Measurements from ENCODE around the gene DIP2B. TPM values are rescaled to one million over a fixed set of nuclear protein-coding genes. Genes with fewer than 3 reads are reported as not detected.

DIP2B gene
- total and polyA plus RNA-seq, 10 donors, result 5.6 to 96.4 (median 61.6) TPM

GRCh38 chr12:50778663-50779590 lies 274.1 kb downstream of the DIP2B start:
- Histone ChIP-seq H3K4me1 (peaks cover 0 to 16% (median 0%) of the 10 kb centered on the region in 6 donors), H3K27ac (no peak overlapping the region), H3K36me3 (peaks cover 0 to 46% (median 21%) of the 10 kb centered on the region in 6 donors), H3K27me3 (replicated peaks in 1 of 7) (no peaks in the 10 kb centered on the region), H3K4me3 (no peak overlapping the region), H3K9me3 (no peaks in the 10 kb centered on the region)
- 83 to 96% (median 93%) methylated on average over 8 of the region's 8 CpGs for WGBS, 5 donors
- no peak for DNase-seq
- TF ChIP-seq POLR2AphosphoS5 (IDR thresholded peaks at IDR 0.05) (no peak), POLR2A (IDR thresholded peaks at IDR 0.05) (no peak)
- TF ChIP-seq, protein P1, sequence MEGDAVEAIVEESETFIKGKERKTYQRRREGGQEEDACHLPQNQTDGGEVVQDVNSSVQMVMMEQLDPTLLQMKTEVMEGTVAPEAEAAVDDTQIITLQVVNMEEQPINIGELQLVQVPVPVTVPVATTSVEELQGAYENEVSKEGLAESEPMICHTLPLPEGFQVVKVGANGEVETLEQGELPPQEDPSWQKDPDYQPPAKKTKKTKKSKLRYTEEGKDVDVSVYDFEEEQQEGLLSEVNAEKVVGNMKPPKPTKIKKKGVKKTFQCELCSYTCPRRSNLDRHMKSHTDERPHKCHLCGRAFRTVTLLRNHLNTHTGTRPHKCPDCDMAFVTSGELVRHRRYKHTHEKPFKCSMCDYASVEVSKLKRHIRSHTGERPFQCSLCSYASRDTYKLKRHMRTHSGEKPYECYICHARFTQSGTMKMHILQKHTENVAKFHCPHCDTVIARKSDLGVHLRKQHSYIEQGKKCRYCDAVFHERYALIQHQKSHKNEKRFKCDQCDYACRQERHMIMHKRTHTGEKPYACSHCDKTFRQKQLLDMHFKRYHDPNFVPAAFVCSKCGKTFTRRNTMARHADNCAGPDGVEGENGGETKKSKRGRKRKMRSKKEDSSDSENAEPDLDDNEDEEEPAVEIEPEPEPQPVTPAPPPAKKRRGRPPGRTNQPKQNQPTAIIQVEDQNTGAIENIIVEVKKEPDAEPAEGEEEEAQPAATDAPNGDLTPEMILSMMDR (IDR thresholded peaks at IDR 0.05 in 8 of 11, conservative IDR thresholded peaks at IDR 0.05 in 3 of 11), result no peak
- intact Hi-C loops (cut with DNase I; ENCODE audit: low total_unique reads), result no loop called here

- peaks cover 0 to 16% (median 0%) of the 10 kb centered on the region in 6 donors for H3K4me1 ChIP-seq
- H3K27me3 ChIP-seq (replicated peaks in 1 of 7), result no peaks in the 10 kb centered on the region
- no peak for TF ChIP-seq POLR2A (IDR thresholded peaks at IDR 0.05)
- TF ChIP-seq POLR2AphosphoS5 (IDR thresholded peaks at IDR 0.05), result no peak
- TF ChIP-seq, protein P1 (IDR thresholded peaks at IDR 0.05 in 8 of 11, conservative IDR thresholded peaks at IDR 0.05 in 3 of 11), result no peak
- H3K9me3 ChIP-seq, result no peaks in the 10 kb centered on the region
- H3K36me3 ChIP-seq, result peaks cover 0 to 56% (median 21%) of the 10 kb centered on the region in 6 donors
- H3K27ac ChIP-seq, result no peak overlapping the region
- intact Hi-C loops (cut with DNase I; ENCODE audit: low total_unique reads), result no loop called here
- 90 to 96% (median 93%) methylated on average over 4 of the region's 4 CpGs for WGBS, 5 donors
- H3K4me3 ChIP-seq, result no peak overlapping the region
- no peak for DNase-seq
Measured at GRCh38 chr12:50780013-50780412, 275.2 kb downstream of the DIP2B start.

DNA sequence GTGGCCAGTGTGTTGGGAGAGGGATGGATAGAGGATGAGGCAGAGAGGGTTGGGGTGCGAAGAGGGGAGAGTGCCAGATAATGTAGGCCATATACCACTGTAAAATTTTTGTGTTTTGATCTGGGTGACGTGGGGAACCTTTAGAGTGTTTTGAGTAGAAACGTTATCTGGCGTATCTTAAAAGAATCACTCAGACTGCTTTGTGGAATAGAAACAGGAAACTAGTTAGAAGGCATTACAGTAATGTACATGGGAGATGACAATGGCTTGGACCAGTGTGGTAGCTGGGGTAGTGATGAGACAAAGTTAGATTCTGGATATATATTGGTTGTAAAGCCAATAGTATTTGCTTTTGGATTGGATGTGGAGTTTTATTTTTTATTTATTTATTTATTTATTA lies 279.7 kb downstream of the DIP2B start:
- TF ChIP-seq, protein P1 (IDR thresholded peaks at IDR 0.05 in 8 of 11, conservative IDR thresholded peaks at IDR 0.05 in 3 of 11), result no peak
- TF ChIP-seq POLR2A (IDR thresholded peaks at IDR 0.05) (no peak), POLR2AphosphoS5 (IDR thresholded peaks at IDR 0.05) (no peak)
- WGBS, 5 donors, result 79 to 91% (median 86%) methylated on average over 4 of the region's 4 CpGs
- intact Hi-C loops (cut with DNase I; ENCODE audit: low total_unique reads), result no loop called here

DNA sequence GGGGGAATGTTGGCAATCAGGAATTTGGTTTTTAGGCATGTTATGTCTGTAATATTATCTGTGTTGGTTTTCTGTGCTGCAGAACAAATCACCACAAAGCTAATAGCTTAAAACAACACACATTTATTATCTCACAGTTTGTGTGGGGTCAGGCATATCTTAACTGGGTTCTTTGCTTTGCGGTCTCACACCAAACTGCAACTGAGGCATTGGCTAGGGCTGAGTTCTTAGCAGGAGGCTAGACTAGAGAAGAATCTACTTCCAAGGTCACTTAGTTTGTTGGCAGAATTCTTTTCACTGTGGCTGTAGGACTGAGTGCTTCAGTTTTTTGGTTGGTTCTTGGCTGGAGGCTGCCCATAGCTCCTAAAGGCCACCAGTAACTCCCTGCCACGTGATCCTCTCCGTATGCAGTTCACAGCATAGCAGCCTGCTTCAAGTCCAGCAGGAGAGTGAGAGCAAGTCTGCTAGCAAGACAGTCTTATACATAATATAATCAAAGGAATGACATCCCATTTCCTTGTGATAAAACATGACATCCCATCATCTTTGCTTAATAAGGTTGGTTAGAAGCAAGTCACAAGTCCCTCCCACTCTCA lies 280.7 kb downstream of the DIP2B start:
- H3K9me3 ChIP-seq, result peaks cover 0 to 11% (median 5%) of the 10 kb centered on the region in 8 donors
- WGBS, 5 donors, result 96 to 100% (median 97%) methylated on average over 3 of the region's 3 CpGs
- no peak for DNase-seq
- no peak overlapping the region for H3K27ac ChIP-seq
- TF ChIP-seq, protein P1 (IDR thresholded peaks at IDR 0.05 in 8 of 11, conservative IDR thresholded peaks at IDR 0.05 in 3 of 11), result no peak
- TF ChIP-seq POLR2A (IDR thresholded peaks at IDR 0.05), result no peak
- TF ChIP-seq POLR2AphosphoS5 (IDR thresholded peaks at IDR 0.05), result no peak
- H3K4me3 ChIP-seq, result no peak overlapping the region
- intact Hi-C loops (cut with DNase I; ENCODE audit: low total_unique reads), result no loop called here
- H3K27me3 ChIP-seq (replicated peaks in 1 of 7), result no peaks in the 10 kb centered on the region
- H3K4me1 ChIP-seq, result peaks cover 0 to 11% (median 0%) of the 10 kb centered on the region in 6 donors
- H3K36me3 ChIP-seq, result peaks cover 0 to 89% (median 21%) of the 10 kb centered on the region in 6 donors

More for the DNA sequence above, 279.7 kb downstream of the DIP2B start:
- Histone ChIP-seq H3K4me3 (no peak overlapping the region), H3K27ac (no peak overlapping the region), H3K4me1 (peaks cover 0 to 8% (median 0%) of the 10 kb centered on the region in 6 donors), H3K36me3 (peaks cover 0 to 93% (median 21%) of the 10 kb centered on the region in 6 donors), H3K27me3 (replicated peaks in 1 of 7) (no peaks in the 10 kb centered on the region), H3K9me3 (peaks cover 0 to 11% (median 5%) of the 10 kb centered on the region in 8 donors)
- no peak for DNase-seq

Measured in spleen (tissue), 11 donors.